NOMO-1 (cell line): ENCODE results near the gene TCEAL6.
A peak's percentile ranks its signal among the peaks of the same experiment; 100 is the strongest.
"Not testable (repeated sequence)": the region's sequence is repeated elsewhere in the genome, so short reads cannot be mapped to it uniquely, and the experiment has no call there.

Experiments
- DNase-seq, 2 experiments: peaks; one replicate each; lab custom pipeline; 2025; ENCODE audit not compliant: unreplicated experiment in 2 of 2; lab: John Stamatoyannopoulos, UW

Gene TCEAL6

DNA sequence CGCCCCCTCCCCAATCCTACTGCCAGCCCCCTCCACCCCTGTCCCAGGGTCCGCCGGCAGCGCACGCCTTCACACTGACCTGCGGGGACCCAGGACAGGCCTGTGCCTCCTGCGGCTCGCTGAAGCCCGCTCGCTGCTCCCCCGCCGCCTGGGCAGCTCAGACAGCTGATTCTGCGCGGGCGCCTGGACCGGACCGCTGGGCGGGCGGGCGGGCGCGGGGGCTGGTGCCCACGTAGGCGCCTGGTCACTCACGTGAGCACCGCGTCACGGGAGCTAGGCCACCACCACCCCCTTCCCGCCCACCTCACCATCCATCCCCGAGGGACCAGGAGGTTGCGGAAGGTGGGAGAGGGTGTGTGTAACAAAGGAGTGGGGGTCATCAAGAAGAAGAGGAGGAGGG is at the start of gene TCEAL6:
Gene TCEAL6 (minus strand): TSS at position 208 of the 400 bp plus-strand sequence.
- not testable (repeated sequence) for DNase-seq

GRCh38 chrX:102185967-102186720 is 43.9 kb upstream of the TCEAL6 start:
- DNase-seq, result no peak

DNA sequence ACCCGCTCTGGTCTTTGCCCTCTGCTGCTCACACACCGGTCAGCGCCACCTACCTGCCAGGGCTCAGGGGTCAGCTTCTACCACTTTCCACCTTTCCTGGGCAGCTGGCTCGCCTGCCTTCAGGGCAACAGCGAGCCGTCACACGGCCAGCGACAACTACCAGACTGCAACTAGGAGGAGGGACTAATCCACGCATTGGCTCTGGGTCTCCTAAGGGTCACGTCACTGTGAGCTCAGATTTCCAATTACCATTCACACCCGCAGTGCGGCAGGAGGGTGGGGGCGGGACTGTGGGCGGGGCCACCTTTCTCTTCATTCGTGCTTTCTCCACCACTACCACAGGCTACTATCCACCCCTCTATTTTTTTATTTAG is 13.5 kb upstream of the TCEAL6 start, which contains the start of gene BEX5:
Gene BEX5 (minus strand): TSS at position 172 of the 374 bp plus-strand sequence. CDS start 1,712 bp downstream, outside the sequence.
- peak; percentile 22 to 37 for DNase-seq

GRCh38 chrX:102154900-102155805 is 12.9 kb upstream of the TCEAL6 start:
- DNase-seq, result no peak

DNA sequence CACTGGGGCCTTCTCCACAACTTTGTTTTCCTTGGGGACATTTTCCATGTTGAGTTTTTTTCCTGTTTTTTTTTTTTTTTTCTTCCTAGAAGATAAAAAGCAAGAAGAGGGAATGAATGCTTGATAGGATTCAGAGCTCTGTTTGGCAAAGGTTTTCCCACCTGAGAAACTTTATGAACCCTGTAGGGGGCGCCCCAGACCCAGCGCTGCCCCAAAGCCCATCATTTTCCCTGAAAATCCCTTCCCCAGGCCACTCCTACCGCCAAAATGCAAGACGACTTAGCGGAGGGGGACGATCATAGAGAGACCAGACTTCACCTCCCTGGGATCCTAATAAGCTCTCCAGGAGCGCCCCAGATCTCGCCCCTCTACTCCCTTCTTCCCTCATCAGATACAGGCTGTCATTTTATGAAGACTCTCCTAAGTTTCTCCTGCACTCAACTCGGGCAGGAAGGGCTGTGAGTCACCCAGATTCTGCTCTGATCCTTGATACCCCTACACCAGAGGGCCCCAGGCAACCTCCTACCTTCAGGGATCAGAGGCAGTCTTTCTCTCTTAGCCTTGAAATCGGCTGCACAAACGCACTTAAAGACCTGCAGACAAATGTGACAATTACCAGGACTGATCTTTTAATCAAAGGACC is 12.1 kb upstream of the TCEAL6 start:
- no peak for DNase-seq

DNA sequence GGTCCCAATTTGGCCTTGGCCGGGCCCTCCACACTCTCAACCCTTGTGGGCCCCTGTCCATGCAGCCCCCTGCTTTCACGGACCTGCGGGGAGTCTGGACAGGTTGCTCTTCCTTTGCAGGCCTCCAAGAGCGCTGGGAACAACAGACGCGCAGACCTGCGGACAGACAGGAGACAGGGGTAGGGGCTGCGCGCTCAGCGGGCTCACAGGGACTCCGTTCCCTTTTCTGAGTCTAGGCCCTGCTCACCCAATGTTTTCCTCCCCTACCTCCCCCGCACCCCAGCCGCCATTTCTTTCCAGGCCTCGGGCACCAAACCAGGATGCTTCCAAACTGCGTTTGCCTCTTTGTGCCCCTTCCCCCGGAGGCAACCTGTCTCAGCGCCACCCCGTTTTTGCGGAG is 650 bp downstream of the TCEAL6 start:
- DNase-seq, result not testable (repeated sequence)

DNA sequence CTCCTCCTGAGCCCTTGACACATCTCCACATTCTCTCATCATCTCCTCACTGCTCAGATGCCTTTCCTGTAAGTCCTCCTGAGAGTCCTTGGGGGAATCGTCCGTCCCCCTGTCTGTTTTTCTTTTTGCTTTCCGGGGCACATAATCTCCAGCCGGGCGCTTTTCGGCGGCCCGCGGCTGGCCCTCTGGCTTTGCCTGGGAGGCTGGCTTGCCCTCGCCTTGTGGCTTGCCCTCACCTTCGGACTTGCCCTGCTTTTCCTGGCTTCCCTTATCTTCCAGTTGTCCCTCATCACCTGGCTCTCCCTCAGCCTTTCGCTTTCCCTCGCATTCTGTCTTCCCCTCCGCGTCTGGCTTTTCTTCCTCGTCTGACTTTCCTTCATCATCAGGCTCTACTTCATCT is 1.4 kb downstream of the TCEAL6 start:
- DNase-seq, result not testable (repeated sequence)

DNA sequence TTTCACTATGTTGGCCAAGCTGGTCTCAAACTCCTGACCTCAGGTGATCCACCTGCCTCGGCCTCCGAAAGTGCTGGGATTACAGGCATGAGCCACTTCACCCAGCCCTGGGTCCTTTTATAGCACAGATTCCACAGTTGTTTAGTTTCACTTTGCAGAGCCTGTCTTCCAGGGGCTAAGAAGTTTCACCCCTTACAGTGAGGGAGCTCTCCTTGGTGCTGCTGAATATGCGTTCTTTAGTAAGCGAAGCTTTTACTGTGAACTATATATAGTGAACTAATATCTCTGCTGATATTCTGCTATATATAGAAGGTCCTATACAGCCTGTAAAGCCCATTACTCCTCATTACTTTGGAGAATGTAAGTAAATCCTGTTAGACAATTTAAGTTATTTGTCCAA is 4.2 kb downstream of the TCEAL6 start:
- DNase-seq, result no peak

- DNase-seq, result no peak
Observed at GRCh38 chrX:102129473-102129872, 12.8 kb downstream of the TCEAL6 start.

GRCh38 chrX:102126863-102127262 is 15.4 kb downstream of the TCEAL6 start:
- DNase-seq, result no peak

- not testable (repeated sequence) for DNase-seq
Observed at GRCh38 chrX:102126080-102126818, 16.0 kb downstream of the TCEAL6 start.

DNA sequence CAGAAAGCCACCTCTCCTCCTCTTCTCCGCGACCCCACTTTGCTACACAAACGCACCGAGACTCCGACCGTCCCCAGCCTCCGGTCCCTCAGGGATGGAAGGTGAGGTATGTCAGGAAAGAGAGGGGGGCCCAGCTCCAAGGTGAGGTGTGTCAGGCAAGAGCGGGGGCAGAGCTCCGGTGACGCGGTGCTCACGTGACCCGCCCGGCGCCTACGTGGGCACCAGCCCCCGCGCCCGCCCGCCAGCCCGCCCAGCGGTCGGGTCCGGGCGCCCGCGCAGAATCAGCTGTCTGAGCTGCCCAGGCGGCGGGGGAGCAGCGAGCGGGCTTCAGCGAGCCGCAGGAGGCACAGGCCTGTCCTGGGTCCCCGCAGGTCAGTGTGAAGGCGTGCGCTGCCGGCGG is 16.8 kb downstream of the TCEAL6 start, which contains the start of gene TCEAL2:
Gene TCEAL2 (plus strand): TSS at position 244 of the 400 bp plus-strand sequence. CDS start 1,152 bp downstream, outside the sequence.
- DNase-seq, result not testable (repeated sequence)

DNA sequence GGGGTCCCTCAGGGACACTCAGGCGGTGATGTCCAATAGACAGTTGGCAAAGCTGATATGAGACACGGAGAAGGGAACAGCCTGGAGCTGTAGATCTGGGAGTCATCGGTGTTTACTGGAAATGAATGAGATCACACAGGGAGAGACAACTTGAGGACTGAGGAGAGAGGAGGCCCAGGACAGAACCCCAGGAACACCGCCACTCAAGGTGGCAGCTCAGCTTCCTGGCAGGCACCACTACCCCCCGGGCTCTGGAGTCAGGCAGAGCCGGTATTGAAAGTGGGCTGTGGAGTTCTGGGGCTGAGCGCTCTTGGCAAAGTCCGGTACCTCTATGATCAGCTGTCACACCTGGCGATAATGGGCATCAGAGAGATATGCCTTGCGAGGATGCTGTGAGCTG is 17.3 kb downstream of the TCEAL6 start:
- DNase-seq, result not testable (repeated sequence)

GRCh38 chrX:102115748-102116147 is 26.5 kb downstream of the TCEAL6 start:
- no peak for DNase-seq

- no peak for DNase-seq
Observed at GRCh38 chrX:102113367-102113766, 28.9 kb downstream of the TCEAL6 start.
